ENCODE measurements around the gene FKBP11.

FKBP11 gene

DNA sequence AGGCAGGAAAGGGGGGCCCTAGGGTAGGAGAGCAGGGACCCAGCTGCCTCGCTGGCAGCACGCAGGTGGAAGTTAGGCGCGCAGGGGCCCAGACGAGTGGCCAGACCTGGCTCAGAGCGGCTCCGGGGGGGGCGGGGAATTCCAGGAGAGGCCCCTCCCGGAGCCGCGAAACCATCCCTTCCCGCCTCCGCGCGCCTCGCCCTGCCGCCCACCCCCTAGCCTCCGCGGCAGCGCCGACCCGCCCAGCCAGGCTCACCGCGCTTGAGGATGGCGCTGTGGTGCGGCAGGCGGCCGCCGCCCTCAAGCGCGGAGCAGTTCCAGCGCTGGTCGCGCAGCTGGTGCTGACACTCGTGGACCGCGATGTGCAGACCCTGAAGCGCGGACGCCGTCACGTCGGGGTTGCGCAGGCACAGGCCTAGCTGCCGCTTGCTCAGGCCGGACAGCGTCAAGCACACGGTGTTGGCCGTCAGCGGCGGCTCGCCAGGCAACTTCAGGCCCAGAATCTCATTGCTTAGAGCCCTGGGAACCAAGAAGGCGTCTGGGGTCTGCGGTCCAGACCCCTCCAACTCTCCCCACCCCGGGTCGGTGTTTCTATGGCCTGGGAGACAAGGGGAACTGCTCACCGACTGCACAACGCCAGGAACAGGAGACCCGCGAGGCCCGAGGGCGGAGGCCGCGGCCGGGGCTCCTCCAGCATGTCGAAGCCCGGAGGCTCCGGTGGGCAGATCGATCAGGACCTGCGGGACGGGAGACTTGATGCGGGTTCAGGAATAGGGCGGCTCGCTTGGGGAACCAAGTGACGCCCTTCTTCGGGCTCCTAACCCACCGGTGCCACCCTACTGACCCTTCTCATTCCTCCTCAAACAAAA is 44.8 kb upstream of the FKBP11 start:
- TF ChIP-seq, protein P1, sequence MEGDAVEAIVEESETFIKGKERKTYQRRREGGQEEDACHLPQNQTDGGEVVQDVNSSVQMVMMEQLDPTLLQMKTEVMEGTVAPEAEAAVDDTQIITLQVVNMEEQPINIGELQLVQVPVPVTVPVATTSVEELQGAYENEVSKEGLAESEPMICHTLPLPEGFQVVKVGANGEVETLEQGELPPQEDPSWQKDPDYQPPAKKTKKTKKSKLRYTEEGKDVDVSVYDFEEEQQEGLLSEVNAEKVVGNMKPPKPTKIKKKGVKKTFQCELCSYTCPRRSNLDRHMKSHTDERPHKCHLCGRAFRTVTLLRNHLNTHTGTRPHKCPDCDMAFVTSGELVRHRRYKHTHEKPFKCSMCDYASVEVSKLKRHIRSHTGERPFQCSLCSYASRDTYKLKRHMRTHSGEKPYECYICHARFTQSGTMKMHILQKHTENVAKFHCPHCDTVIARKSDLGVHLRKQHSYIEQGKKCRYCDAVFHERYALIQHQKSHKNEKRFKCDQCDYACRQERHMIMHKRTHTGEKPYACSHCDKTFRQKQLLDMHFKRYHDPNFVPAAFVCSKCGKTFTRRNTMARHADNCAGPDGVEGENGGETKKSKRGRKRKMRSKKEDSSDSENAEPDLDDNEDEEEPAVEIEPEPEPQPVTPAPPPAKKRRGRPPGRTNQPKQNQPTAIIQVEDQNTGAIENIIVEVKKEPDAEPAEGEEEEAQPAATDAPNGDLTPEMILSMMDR (IDR thresholded peaks at IDR 0.05; ENCODE audit: low read depth, low read length): no peak
- H3K4me3 ChIP-seq (ENCODE audit: low read depth, low read length): no peak overlapping the region

DNA sequence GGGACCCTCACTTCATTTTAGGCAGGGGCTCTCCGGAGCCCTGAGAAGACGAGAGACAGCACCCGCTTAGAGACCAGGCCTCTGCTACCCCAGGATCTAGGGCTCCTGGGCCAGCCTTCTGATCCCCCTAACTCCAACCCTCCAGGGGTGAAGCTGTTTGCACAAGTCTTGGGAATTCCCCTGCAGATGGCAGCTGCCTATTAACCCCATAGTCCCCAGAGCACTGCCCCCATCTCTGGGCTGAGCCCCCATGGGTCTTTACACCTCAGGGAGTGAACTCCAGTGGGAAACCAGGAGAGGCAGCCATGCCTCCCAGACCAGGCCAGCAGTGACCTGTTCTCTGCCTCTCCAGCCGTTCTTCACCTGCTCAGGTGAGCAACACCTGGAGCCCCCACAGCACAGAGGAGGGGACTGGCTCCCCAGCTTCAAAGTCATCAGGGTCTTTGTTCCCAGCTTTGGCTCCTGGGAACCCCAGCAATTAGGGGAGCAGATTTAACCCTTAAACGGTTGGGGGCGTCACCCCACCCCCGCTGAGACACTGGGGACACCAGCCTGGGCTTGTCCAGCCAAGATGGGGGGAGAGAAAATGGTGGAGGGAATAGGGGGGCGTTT is 44.0 kb upstream of the FKBP11 start:
- TF ChIP-seq, protein P1 (IDR thresholded peaks at IDR 0.05; ENCODE audit: low read depth, low read length): no peak
- H3K4me3 ChIP-seq (ENCODE audit: low read depth, low read length): no peak overlapping the region

DNA sequence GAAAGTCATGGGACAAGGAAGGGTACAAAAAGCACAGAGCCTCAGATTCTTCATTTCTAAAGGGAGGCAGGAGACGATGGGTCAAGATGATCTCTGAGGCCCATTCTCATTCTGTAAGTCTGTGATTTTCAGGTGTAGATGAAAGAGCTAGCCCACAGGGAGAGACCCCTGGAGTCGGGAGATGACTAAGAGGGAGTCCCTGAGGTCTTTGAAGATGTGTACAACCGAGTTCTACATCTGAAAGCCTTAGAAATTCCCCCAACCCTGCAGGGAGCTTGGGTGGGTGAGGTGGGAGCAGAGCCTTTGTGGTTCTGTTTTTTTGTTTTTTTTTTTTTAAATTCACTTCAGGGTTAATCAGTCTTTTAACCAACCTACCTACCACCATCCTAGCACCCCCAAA is 43.2 kb upstream of the FKBP11 start:
- TF ChIP-seq, protein P1 (IDR thresholded peaks at IDR 0.05; ENCODE audit: low read depth, low read length): no peak
- H3K4me3 ChIP-seq (ENCODE audit: low read depth, low read length): no peak overlapping the region

DNA sequence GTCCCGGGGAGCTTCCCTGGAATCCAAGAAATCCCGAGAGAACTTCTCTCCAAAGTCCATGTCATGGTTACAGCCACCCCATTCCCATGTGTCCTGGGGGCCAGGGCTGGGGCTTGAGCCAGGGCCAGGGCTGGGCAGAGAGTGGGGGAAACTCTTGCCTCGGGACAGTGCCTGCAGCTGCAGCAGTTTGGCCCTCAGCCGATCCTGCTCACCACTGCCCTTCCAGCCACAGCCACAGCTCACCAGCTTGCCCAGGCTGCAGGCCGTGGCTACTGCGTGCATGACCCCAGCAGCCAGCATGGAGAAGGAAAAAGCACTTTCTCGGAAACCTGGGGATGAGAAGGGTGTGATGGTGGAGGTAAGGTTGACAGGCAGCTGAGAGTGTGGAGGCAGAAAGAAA is 42.7 kb upstream of the FKBP11 start:
- no peak overlapping the region for H3K4me3 ChIP-seq (ENCODE audit: low read depth, low read length)
- TF ChIP-seq, protein P1 (IDR thresholded peaks at IDR 0.05; ENCODE audit: low read depth, low read length): no peak

DNA sequence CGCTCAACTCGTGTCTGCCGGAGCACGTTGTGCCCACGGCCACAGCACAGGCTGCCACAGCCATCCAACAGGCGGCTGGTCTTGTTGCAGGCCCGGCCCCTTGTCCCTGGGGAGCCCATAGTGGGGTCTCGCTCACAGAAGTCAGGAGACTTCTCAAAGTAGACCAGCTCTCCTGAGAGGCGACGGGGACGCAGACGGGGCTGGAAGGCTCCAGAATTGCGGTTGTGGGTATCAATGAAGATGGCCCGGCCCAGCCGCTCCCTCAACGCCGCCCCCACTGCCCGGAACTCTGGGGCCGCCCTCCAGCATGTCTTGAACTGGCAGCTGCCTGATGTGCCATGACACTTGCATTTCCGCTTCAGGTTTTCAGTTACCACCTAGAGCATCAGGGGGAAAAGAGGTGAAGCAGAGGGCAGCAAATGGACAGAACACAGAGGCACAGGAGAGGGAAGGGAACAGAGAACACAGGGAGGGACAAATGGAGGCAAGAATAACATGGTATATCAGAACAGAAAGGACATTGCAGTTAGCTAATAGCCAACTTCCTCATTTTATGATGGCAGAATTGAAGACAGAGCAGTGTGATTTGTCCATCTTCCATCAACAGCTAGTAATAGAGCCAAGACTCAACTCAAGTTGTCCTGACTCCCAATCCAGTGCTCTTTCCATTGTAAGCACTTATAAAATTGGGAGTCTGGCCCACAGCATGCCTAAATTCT is 41.0 kb upstream of the FKBP11 start:
- TF ChIP-seq, protein P1 (IDR thresholded peaks at IDR 0.05; ENCODE audit: low read depth, low read length): no peak
- no peak overlapping the region for H3K4me3 ChIP-seq (ENCODE audit: low read depth, low read length)

DNA sequence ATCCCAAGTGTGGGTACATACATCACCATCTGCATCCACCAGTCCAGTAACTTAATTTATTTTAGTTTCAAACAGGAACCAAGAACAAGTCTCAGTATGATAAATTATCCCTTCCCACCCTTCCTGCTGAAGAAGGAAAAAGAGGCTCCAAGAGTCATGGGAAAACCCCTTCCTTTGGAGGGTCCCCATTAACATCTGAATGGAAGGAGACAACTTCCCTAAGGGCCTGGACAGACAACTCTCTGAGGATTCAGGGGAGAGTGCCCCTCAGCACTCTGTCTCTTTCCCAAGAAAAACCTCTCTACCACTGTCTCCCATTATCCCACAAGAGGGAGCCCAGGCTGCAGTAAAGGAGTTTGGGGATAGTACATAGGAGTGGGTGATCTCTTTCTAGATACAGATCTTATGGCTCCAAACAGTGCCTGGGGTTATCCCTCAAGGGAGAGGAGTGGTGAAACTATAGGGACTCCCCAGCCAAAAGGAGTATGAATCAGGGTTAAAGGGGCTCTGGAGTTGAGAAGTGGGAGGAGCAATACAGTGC is 40.1 kb upstream of the FKBP11 start:
- TF ChIP-seq, protein P1 (IDR thresholded peaks at IDR 0.05; ENCODE audit: low read depth, low read length): peak; percentile 40; the same call in 1 of the 2 replicates
- H3K4me3 ChIP-seq (ENCODE audit: low read depth, low read length): no peak overlapping the region

All from WI38 (cell line).